ENCODE data around the gene ZNF219.
A peak's percentile ranks its signal among the peaks of the same experiment; 100 is the strongest.

The ZNF219 gene

DNA sequence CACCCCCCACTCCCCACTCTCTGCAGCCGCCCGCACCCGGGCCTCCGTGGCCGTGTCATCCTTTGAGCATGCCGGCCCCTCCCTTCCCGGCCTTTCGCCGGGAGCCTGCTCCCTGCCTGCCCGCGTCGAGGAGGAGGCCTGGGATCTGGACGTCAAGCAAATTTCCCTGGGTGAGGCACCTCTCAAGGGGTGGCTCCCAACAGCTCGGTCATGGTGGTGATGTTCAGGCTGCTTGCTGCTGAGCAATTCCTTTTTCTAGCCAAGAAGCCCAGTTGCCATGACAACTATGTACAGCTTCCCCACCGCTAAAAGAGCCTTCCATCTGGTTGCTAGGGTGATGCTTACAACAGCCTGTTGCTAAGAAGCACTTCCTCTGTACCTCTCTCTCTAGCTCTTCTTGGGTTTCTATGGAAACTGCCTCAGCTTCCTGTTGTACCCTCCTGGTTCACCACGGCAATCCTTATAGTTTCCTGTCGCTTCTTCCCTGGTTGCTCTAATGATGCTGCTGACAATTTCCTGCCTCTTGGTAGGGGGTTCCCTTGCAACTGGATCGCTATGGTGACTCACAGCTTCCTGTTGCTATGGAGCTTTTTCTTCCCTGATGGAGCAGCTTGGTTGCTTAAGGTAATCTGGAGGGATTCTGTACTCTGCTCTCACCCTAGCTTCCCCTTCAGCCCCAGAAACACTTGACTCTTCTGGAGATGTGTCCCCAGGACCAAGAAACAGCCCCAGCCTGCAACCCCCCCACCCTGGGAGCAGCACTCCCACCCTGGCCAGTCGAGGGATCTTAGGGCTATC, 11.0 kb downstream of the ZNF219 start:
- DNase-seq (ENCODE audit: low spot score) = peak; percentile 49

DNA sequence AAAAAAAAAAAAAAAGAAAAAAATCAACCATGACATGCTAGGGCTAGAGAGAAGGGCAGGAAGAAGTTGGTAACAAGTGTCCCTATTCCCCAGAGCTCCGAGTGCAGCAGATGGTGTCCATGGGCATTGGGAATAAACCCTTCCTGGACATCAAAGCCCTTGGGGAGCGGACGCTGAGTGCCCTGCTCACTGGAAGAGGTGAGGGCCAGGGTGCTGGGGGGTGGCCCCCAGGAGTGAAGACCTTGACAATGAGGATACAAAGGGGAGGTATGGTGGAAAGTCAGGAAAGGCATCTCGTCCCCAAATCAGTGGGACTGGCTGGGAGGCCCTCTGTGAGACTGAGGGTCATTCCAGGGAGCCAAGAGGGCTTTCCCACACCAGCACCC, 11.6 kb downstream of the ZNF219 start:
- no peak for DNase-seq (ENCODE audit: low spot score)

DNA sequence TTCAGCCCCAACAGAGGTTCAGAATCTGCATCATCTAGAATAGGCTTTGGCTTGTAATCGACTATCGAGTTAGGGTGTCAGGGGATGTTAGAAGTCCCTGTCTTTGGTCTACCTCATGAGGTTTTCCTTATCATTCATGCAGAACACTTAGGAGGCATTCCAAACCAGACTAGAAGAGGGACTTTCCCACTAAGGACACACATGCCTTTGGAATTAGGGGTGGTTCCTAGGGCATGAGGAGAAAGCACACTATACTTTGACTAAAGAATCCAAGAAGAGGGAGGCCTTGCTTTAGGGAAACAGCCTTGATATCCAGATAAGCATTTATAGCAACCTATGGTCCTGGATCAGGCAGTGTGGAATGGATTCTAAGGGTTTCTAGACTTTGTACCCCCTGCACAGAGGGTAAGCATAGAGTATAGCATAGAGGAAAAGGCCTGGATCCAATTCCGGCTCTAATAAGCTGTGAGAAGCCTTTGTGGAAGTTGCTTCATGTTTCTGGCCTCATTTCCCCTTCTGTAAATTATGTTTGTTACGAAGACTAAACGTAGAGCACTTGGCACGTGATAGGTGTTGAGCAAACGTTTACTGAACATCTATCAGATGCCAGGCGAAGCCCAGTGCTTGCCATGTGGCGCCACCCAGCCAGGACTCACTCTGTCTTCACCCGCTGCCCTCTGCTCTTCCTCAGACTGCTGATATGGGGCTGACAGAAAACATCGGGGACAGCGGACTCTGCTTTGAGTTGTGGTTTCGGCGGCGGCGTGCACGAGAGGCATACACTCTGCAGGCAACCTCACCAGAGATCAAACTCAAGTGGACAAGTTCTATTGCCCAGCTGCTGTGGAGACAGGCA, 13.2 kb downstream of the ZNF219 start:
- DNase-seq (ENCODE audit: low spot score) = no peak

DNA sequence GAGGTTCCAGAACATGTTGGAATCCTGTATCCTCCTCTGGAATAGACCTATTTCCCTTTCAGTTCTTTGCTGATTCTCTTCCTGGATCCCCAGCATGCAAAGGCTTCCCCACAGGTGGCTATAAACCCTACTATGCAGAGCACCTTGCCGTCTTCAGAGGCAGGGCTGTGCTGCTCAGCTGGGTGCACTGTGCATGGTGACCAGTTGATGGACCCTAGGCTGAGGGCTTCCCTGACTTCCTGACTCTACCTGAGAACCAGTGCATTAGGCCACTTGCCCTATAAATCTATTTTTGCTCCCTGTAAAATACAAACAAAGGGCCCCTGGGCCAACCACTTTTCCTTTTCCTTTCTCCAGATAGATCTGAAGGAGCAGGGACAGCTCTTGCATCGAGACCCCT, 14.1 kb downstream of the ZNF219 start:
- DNase-seq (ENCODE audit: low spot score) = no peak

DNA sequence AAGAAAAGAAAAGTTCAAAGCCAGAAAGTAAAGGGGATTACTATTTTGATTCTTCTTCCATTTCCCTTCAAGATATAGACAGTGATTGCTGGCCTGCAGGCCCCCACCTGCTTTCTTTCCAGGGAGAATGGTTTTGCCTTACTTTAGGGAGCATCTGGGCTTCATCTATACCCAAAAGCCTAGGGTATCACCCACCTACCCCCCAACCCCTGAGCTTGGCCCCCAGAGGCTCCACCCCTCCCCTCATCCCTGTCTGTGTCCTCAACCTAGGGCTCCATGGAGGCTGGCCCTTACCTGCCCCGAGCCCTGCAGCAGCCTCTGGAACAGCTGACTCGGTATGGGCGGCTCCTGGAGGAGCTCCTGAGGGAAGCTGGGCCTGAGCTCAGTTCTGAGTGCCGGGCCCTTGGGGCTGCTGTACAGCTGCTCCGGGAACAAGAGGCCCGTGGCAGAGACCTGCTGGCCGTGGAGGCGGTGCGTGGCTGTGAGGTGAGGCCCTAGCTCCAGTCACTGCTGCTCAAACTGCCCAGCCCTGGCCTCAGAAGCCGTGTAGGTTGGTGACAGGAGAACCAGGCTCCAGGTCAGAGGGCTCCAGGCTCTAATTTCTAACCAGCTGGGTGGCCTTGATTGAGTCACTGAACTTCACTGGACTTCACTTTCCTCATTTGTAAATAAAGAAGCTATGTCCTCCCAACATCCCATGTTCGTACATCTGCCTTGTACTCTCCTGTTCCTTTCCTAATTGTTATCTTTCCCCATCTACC, 14.7 kb downstream of the ZNF219 start:
- no peak for DNase-seq (ENCODE audit: low spot score)

DNA sequence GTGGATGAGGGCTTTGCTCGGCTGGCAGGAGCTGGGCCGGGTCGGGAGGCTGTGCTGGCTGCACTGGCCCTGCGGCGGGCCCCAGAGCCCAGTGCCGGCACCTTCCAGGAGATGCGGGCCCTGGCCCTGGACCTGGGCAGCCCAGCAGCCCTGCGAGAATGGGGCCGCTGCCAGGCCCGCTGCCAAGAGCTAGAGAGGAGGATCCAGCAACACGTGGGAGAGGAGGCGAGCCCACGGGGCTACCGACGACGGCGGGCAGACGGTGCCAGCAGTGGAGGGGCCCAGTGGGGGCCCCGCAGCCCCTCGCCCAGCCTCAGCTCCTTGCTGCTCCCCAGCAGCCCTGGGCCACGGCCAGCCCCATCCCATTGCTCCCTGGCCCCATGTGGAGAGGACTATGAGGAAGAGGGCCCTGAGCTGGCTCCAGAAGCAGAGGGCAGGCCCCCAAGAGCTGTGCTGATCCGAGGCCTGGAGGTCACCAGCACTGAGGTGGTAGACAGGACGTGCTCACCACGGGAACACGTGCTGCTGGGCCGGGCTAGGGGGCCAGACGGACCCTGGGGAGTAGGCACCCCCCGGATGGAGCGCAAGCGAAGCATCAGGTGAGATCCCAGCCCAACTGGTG, 16.8 kb downstream of the ZNF219 start:
- no peak for DNase-seq (ENCODE audit: low spot score)

DNA sequence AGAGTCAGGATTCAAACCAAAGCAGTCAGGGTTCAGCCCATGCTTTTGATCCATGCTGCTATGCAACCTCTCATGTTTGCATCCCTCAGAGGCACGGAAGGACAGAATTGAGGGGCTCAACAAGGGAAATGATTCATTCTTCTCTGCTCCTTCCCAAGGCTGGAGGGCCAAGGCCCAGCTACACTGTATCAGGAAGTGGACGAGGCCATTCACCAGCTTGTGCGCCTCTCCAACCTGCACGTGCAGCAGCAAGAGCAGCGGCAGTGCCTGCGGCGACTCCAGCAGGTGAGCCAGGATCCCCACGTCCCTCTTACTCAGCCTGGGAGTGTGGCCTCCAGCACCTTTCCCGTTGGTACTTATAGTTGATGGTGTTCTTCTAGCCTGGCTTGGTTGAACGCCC, 19.7 kb downstream of the ZNF219 start:
- no peak for DNase-seq (ENCODE audit: low spot score)

DNA sequence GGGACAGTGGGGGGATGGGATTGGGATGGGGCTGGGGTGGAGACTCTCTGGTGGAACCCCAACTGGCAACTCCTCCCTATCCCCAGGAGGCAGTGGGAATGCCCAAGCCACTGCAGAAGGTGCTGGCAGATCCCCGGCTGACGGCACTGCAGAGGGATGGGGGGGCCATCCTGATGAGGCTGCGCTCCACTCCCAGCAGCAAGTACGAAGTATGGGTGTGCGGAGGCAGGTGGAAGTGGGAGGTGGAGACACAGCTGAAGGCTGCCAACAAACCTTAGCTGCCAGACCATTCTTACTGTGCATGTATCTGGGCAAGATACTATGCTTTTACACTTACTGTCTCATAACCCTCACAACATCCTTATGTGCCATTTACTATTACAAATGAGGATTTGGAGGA, 20.2 kb downstream of the ZNF219 start:
- no peak for DNase-seq (ENCODE audit: low spot score)

DNA sequence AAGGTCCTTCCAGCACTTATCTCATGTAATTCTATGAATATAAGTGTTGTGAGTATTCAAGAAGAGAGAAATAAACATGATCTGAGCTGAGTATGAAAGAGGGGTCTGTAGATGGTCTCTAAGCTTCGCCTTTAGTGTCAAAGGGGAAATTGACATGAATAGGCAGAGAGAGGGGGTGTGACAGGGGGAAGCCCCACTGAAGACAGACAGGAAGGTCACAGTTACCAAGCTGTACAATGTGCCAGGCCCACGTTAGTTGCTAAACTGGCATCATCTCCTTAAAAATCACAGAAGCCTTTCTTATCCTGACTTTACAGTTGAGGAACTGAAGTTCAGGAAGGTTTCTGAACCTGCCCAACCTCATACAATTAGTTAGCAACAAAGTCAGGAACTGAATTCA, 20.8 kb downstream of the ZNF219 start:
- no peak for DNase-seq (ENCODE audit: low spot score)

DNA sequence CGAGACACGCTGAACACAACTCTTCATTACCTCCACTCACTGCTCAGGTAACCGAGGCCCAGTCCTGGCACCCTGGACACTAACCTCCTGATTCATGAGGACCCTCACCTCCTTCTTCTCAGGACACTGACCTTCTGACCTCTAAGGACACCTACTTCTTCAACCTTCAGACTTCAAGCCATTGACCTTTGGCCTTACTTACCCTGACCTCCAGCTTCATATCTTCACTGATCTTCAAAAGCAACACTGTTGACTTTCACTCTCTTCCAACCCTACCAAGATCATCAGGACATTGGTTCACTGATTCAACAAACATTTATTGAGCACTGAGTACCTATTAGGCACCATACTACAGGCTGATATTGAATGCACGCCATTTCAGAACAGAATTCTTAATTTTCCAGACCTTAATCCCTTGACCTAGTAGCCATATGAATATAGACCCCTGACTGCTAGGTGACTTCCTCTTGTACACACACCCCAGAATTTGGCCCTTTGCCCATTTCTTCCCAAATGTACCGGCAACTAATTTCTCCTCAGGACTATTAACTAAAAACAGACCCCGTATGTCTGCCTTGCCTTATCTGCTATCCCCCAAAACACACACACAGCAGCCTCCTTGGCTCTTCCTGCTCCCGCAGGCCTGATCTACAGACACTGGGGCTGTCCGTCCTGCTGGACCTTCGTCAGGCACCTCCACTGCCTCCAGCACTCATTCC, 22.6 kb downstream of the ZNF219 start:
- DNase-seq (ENCODE audit: low spot score) = no peak

DNA sequence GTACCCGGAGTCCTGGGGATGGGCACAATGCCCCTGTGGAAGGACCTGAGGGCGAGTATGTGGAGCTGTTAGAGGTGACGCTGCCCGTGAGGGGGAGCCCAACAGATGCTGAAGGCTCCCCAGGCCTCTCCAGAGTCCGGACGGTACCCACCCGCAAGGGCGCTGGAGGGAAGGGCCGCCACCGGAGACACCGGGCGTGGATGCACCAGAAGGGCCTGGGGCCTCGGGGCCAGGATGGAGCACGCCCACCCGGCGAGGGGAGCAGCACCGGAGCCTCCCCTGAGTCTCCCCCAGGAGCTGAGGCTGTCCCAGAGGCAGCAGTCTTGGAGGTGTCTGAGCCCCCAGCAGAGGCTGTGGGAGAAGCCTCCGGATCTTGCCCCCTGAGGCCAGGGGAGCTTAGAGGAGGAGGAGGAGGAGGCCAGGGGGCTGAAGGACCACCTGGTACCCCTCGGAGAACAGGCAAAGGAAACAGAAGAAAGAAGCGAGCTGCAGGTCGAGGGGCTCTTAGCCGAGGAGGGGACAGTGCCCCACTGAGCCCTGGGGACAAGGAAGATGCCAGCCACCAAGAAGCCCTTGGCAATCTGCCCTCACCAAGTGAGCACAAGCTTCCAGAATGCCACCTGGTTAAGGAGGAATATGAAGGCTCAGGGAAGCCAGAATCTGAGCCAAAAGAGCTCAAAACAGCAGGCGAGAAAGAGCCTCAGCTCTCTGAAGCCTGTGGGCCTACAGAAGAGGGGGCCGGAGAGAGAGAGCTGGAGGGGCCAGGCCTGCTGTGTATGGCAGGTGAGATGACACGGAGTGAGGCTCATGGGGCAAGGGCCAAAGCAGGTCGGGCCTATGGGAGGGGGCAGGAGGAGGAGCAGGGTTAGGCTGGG, 23.8 kb downstream of the ZNF219 start:
- DNase-seq (ENCODE audit: low spot score) = no peak

DNA sequence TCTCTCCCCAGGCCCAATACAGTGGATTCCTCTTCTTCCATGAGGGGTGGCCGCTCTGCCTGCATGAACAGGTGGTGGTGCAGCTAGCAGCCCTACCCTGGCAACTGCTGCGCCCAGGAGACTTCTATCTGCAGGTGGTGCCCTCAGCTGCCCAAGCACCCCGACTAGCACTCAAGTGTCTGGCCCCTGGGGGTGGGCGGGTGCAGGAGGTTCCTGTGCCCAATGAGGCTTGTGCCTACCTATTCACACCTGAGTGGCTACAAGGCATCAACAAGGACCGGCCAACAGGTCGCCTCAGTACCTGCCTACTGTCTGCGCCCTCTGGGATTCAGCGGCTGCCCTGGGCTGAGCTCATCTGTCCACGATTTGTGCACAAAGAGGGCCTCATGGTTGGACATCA, 24.5 kb downstream of the ZNF219 start:
- no peak for DNase-seq (ENCODE audit: low spot score)

DNA sequence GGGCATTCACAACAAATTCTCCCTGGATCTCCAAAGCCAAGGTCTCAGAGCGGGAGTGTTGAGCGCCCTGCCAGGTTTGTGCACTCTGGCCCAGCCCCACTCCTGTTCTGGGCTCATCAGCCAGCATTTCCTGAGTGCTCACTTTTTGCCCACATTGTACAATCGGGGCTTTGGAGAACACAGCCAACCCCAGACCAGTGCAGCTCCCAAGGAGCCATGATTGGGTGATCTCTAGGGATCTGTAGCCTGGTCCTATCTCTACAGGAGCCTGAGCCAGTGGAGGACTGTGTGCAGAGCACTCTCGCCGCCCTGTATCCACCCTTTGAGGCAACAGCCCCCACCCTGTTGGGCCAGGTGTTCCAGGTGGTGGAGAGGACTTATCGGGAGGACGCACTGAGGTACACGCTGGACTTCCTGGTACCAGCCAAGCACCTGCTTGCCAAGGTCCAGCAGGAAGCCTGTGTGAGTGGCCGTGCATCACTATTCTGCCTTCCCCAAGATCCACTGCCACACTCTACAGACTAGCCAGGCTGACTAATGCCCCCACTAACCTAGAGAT, 25.6 kb downstream of the ZNF219 start:
- no peak for DNase-seq (ENCODE audit: low spot score)

DNA sequence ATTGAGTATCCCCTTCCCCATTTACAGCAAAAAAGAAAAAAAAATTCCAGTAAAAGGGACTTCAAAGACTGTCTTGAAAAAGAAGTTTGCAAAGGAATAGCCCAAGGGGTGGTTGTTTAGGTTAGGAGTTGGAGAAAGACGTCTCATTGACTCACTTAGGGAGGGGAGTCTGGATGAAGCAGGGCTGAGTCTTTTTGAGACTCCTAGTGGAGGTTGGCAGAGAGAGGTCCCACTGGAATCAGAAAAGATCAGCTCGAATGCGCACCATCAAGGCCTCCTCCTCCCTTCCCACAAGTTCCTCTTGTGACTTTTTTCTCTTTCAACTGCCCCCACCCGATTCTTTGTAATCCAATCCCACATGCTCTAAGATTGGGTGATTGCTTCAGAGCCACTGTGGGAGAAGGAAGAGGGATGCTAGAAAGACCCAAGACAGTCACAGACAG, 26.4 kb downstream of the ZNF219 start:
- peak; percentile 54 for DNase-seq (ENCODE audit: low spot score)

DNA sequence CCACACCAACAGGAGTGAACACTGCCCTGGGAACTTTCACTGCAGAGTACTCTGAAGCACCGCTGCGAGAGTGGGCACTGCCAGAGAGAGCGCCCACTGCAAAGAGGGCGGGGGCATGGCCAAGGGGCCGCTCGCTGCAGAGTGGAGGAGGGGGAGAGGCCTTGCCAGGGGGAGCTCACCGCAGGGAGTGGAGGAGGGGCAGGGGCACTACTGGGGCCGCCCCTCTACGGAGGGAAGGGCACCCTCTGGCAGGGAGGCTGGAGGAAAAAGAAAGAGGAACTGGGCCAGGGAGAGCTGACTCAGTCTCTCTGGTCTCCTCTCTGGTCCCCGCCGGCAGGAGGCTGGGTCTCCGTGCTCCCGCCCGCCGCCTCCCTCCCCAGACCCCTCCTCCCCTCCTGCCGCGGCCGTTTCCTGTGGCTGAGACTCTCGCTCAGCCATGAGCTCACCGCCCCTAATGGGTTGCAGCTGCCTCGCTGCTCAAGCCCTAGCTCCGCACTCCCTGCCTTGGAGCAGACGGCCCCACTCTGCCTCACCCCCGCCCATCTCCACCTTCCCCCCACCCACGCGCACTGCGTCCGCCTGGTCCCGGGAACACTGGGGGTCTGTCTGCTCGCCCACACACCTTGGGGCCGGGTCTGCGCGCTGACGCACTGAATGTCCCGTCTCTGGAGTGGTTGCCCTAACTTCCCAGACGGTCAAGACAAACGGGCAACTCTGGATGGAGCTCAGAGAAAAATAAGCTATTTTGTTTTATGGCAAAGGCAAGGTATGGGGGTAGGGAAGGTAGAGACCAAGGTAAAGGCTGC, 27.0 kb downstream of the ZNF219 start:
- DNase-seq (ENCODE audit: low spot score) = peak; percentile 79

DNA sequence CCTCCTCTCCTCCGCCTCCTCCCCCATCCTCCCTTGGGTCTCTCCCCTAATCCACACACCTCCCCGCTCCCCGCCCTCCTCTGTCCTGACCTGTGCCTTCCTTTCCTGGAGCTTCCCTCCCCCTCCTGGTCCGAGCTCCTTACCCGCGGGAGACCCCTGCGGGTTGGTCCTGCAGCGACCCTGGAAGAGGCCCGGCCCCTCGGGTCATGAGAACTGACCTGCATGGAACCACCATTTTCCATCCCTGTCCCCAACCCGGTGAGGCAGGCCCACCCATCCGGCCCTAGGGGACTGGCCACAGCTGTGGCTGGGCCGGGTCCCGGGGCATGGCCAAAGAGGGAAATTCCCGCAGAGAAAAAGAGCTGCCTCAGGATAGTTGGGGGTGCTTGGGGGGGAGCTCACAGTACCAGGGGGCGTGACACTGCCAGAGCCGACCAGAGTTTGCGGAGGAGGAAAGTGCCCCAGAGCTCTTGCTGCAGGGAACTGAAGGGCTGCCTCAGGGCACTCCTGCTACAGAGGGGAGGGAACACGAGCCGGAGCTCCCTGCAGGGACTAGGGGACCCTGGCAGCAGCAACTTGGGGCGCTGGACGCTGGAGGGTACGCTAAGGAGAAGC, 27.7 kb downstream of the ZNF219 start:
- no peak for DNase-seq (ENCODE audit: low spot score)

DNA sequence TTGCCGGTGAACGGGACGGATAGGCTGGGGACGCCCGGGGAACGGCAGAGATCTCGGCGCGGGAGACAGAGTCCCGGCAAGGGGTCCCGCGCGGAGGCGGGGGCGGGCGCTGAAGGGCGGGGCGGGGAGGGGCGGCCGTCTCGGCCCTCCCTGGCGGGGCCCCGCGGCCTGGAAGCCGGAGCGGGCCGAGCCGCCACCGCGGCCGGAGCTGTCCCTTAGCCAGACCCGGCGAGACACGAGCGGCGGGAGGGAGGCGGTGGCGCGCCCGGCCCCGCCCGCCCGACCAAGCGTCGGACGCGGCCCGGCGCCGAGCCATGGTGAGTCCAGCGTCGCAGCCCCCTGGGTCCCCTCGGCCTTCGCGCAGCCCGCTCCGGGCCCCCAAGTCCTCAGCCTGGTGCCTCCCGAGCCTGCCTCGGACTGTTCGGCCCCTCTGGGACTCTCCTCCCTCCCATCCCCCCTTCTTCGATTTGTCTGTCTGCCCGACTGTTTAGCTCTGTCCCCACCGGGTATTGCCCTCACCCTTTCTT, 28.3 kb downstream of the ZNF219 start, which contains the start of gene ARHGEF40:
Gene ARHGEF40, plus strand, starts transcription at position 222 of the 527 bp plus-strand sequence. Its CDS starts 93 bp downstream, at position 315.
- peak; percentile 84 for DNase-seq (ENCODE audit: low spot score)

DNA sequence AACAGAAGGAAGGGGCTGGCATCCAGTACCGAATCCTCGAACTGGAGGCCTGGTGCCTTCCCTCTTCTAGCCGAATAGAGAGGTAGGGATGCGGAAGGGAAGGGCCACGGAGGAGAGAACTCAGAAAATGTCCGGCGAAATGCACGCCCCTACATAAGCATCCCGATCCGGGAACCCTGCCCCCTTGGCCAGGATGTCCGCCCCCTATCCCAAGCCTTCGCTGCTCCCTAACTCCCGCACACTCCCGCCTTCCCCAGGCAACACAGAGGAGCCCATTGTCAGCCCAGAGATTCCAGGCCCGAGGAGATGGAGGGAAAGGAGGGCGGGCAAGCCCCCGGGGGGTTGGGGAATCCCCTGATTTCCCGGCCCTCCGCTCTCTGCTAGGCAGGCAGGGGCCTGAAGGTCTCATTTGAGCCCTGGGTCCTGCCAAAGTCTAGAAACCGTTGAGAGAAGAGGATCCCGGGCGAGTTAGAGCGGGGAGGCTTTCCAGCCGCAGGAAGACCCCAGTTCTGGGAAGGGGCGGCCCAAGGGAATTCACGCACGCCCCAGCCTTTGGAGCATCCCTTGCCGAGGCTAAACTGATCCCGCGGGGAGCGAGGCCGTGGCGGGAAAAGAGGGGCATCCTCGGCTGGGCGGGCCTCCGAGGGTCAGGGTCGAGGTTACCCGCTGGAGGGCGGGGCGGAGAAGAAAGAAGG, 28.9 kb downstream of the ZNF219 start:
- DNase-seq (ENCODE audit: low spot score) = peak; percentile 87

Data from globus pallidus (tissue), 1 donor.